AG04449 (cell line): ENCODE data around the gene PPA1.
"Not testable (repeated sequence)": the region's sequence is repeated elsewhere in the genome, so short reads cannot be mapped to it uniquely, and the experiment has no call there.

Experiments
- CTCF ChIA-PET: fragments of 350-600 bp; formaldehyde crosslinking; extraction: SDS; loops from one replicate; lab custom pipeline; 2021; ENCODE audit warnings: antibody characterized with exemption; lab: Yijun Ruan, JAX
- POLR2A ChIA-PET: fragments of 400-600, 350-600 bp; formaldehyde crosslinking; extraction: SDS; loops from one replicate; lab custom pipeline; 2020; ENCODE audit warnings: antibody characterized with exemption, inconsistent platforms; lab: Yijun Ruan, JAX
- DNase-seq: peaks from one replicate; pipeline ENCODE4 v3.0.0-alpha.2; 2010; ENCODE audit warnings: low read depth, low spot score
- H3K4me3 ChIP-seq: 2 replicates; pipeline ENCODE4 v1.5.1; 2011; ENCODE audit warnings: low read depth, mild to moderate bottlenecking, control low read depth, low read length
- TF ChIP-seq, protein P1 (sequence below): IDR thresholded peaks from one replicate; pipeline ENCODE4 v1.5.1; 2011; ENCODE audit warnings: mild to moderate bottlenecking, moderate library complexity, low read length, control low read depth, inconsistent platforms; ENCODE audit not compliant: insufficient read depth; ENCODE audit errors: missing control alignments

The PPA1 gene

DNA sequence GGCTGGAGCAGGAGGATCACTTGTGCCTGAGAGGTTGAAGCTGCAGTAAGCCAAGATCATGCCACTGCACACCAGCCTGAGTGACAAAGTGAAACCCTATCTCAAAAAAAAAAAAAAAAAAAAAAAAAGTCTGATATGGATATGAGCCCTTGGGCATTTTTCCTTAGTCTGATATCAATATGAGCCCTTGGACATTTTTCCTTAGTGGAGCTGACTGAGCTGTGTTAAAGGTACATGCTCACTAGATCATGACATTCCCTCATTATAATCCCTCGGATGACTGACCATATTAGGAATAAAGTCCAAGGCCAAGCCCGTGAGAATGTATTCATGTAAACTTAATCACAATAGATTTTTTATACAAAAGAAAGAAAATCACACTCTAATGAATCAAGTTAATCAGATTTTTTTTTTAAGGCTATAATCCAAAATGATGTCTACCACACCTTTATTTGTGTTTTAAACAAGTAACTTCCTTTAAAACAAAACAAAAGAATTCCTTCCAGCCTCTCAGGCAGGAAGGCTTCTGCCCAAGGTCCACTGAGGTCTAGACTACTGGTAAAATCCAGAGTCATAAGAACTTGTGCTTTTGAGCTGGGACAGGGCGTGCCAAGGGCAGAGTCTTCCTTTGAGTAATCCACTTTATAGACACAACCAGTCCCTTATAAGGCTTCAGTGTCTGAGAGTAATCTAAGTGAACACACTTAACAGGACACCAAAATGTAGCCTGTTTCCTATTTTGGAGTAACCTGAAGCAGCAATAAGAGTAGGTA, 5.5 kb downstream of the PPA1 start:
- no peak for DNase-seq
- CTCF ChIA-PET, result interaction anchor here (0.6 to 14.0 kb wide), 4 partner anchors 8 to 136 kb away, joined by 3 to 533 read pairs (median 4); no protein-coding TSS in a partner anchor
- POLR2A ChIA-PET, result no interaction called here
- TF ChIP-seq, protein P1, sequence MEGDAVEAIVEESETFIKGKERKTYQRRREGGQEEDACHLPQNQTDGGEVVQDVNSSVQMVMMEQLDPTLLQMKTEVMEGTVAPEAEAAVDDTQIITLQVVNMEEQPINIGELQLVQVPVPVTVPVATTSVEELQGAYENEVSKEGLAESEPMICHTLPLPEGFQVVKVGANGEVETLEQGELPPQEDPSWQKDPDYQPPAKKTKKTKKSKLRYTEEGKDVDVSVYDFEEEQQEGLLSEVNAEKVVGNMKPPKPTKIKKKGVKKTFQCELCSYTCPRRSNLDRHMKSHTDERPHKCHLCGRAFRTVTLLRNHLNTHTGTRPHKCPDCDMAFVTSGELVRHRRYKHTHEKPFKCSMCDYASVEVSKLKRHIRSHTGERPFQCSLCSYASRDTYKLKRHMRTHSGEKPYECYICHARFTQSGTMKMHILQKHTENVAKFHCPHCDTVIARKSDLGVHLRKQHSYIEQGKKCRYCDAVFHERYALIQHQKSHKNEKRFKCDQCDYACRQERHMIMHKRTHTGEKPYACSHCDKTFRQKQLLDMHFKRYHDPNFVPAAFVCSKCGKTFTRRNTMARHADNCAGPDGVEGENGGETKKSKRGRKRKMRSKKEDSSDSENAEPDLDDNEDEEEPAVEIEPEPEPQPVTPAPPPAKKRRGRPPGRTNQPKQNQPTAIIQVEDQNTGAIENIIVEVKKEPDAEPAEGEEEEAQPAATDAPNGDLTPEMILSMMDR, result no peak
- no peak overlapping the region for H3K4me3 ChIP-seq

- no peak overlapping the region for H3K4me3 ChIP-seq
- ChIA-PET CTCF (interaction anchor here (1.0 to 14.0 kb wide), 8 partner anchors 9 to 326 kb away, joined by 3 to 533 read pairs (median 8); partner anchors contain the start of genes PPA1 and TYSND1), POLR2A (interaction anchor here (0.6 kb wide), 1 partner anchor 349 kb away, joined by 3 read pairs; no protein-coding TSS in a partner anchor)
- no peak for DNase-seq
- TF ChIP-seq, protein P1, result no peak
Measured at GRCh38 chr10:70223728-70224127, 9.5 kb downstream of the PPA1 start.

- H3K4me3 ChIP-seq, DNase-seq: not testable (repeated sequence)
- ChIA-PET CTCF (interaction anchor here (1.0 to 14.0 kb wide), 19 partner anchors 9 to 190 kb away, joined by 3 to 533 read pairs (median 6); partner anchors contain the start of genes PPA1 and TYSND1), POLR2A (interaction anchor here (1.5 kb wide), 1 partner anchor 10 kb away, joined by 6 read pairs; the partner anchor contains the start of gene PPA1)
Measured at GRCh38 chr10:70222811-70223447, 10.3 kb downstream of the PPA1 start.

- CTCF ChIA-PET, result interaction anchor here (0.9 to 14.0 kb wide), 44 partner anchors 8 to 537 kb away, joined by 3 to 533 read pairs (median 4); partner anchors contain the start of genes EIF4EBP2, LRRC20, PPA1 and TYSND1
- H3K4me3 ChIP-seq, result no peak overlapping the region
- POLR2A ChIA-PET, result interaction anchor here (1.5 kb wide), 1 partner anchor 10 kb away, joined by 6 read pairs; the partner anchor contains the start of gene PPA1
- DNase-seq, result no peak
- TF ChIP-seq, protein P1, result no peak
Measured at GRCh38 chr10:70222340-70222794, 10.9 kb downstream of the PPA1 start.

DNA sequence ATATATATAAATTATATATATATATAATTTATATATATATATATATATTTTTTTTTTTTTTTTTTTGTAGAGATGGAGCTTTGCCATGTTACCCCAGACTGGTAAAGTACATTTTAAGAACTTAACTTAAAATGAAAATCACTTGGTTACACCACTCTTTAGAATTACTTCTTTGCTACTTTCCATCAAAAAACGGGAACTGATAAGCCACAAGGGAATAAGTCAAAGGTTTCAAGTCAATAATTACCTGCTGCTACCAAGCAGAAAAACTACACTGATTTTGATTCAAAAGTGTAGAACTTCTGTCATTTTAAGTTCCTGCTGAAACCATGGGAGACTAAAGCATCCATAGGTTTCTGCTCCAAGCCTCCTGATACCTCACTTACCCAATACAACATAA, 12.2 kb downstream of the PPA1 start:
- no peak for DNase-seq
- H3K4me3 ChIP-seq, result no peak overlapping the region
- TF ChIP-seq, protein P1, result no peak
- ChIA-PET CTCF (interaction anchor here (0.7 to 14.0 kb wide), 32 partner anchors 9 to 317 kb away, joined by 3 to 533 read pairs (median 8); partner anchors contain the start of genes LRRC20, PPA1 and TYSND1), POLR2A (interaction anchor here (1.0 kb wide), 1 partner anchor 144 kb away, joined by 5 read pairs; no protein-coding TSS in a partner anchor)

GRCh38 chr10:70212879-70213278, 20.4 kb downstream of the PPA1 start:
- no peak for DNase-seq
- TF ChIP-seq, protein P1, result no peak
- CTCF ChIA-PET, result no interaction called here
- H3K4me3 ChIP-seq, result no peak overlapping the region
- POLR2A ChIA-PET, result no interaction called here
